ENCODE results near the gene BTNL8.

GRCh38 chr5:180922932-180923331 lies 24.0 kb downstream of the BTNL8 start:
- TF ChIP-seq ZFY (CRISPR knock-in tag; IDR thresholded peaks at IDR 0.05) (no peak), ZNF768 (CRISPR knock-in tag; IDR thresholded peaks at IDR 0.05) (no peak), ZNF124 (CRISPR knock-in tag; IDR thresholded peaks at IDR 0.05) (no peak), MIXL1 (CRISPR knock-in tag; IDR thresholded peaks at IDR 0.05) (no peak), ZSCAN31 (CRISPR knock-in tag; IDR thresholded peaks at IDR 0.05; ENCODE audit: low read depth) (no peak), POLR2A (IDR thresholded peaks at IDR 0.05; ENCODE audit: insufficient read depth in 1 of 2, low read depth in 2 of 2, low read length in 2 of 2) (no peak), NFIC (IDR thresholded peaks at IDR 0.05; ENCODE audit: low read length) (no peak), ARNT (IDR thresholded peaks at IDR 0.05) (no peak), PREB (CRISPR knock-in tag; IDR thresholded peaks at IDR 0.05) (no peak), CTCF (CRISPR knock-in tag; IDR thresholded peaks at IDR 0.05) (no peak), MAFF (IDR thresholded peaks at IDR 0.05; ENCODE audit: low read depth, low read length) (no peak)

All from HepG2 (cell line).